ENCODE measurements around the gene NACAD.

The NACAD gene

DNA sequence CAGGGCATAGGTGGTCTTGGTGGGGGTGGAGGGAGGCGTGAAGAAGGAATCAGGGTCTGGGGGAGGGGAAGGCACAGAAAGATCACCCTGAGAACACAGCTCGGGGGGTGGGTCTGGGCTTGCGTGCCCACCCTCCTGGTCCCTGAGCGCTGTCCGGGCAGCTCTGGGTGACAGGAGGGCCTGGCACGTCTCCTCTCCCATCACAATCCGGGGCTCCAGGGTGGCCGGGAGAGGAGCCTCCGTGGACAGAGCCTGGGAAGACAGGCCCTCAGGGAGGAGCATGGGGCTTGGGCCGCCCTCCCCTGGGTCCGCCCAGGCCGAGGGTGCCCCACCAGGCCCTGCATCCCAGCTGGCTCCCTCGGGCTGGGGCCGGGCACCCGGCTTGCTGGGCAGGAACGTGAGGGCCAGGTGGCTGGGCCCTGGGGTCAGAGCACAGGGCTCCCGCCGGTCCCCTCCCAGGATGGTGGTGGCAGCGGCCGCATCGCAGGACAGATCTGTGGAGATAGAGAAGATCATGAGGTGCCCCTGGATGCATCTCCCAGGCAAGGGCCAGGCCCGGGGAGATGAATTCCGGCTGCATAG lies 3.1 kb downstream of the NACAD start:
- H3K27ac ChIP-seq: no peak overlapping the region
- TF ChIP-seq CTCF (conservative IDR thresholded peaks at IDR 0.05): no peak

- H3K27ac ChIP-seq: no peak overlapping the region
- TF ChIP-seq CTCF (conservative IDR thresholded peaks at IDR 0.05): no peak
Observed at GRCh38 chr7:45084901-45085618, 3.7 kb downstream of the NACAD start.

- H3K27ac ChIP-seq: no peak overlapping the region
- no peak for TF ChIP-seq CTCF (conservative IDR thresholded peaks at IDR 0.05)
Observed at GRCh38 chr7:45084336-45084735, 4.4 kb downstream of the NACAD start.

- TF ChIP-seq CTCF (conservative IDR thresholded peaks at IDR 0.05): no peak
- H3K27ac ChIP-seq: peak overlapping the region; percentile 3; the same call in 1 of the 2 replicates
Observed at GRCh38 chr7:45082831-45083331, 5.9 kb downstream of the NACAD start.

GRCh38 chr7:45082031-45082830 lies 6.5 kb downstream of the NACAD start:
- peak overlapping the region; percentile 3; the same call in 1 of the 2 replicates for H3K27ac ChIP-seq
- no peak for TF ChIP-seq CTCF (conservative IDR thresholded peaks at IDR 0.05)

DNA sequence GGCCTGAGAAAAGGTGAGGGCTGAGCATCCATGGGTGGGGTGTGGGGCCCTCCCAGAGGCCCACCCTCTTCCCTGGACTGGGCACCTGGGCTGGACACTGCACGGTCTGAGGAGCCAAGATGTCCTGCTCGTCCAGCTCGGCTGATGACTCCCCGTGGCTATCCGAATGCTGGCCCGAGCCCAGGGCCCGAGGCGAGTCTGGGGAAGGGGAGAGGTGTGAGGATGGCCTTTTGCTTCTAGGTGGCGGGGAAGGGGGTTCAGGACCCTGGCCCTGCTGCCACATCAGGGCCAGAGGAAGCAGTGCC lies 7.1 kb downstream of the NACAD start:
- TF ChIP-seq CTCF (conservative IDR thresholded peaks at IDR 0.05): no peak

DNA sequence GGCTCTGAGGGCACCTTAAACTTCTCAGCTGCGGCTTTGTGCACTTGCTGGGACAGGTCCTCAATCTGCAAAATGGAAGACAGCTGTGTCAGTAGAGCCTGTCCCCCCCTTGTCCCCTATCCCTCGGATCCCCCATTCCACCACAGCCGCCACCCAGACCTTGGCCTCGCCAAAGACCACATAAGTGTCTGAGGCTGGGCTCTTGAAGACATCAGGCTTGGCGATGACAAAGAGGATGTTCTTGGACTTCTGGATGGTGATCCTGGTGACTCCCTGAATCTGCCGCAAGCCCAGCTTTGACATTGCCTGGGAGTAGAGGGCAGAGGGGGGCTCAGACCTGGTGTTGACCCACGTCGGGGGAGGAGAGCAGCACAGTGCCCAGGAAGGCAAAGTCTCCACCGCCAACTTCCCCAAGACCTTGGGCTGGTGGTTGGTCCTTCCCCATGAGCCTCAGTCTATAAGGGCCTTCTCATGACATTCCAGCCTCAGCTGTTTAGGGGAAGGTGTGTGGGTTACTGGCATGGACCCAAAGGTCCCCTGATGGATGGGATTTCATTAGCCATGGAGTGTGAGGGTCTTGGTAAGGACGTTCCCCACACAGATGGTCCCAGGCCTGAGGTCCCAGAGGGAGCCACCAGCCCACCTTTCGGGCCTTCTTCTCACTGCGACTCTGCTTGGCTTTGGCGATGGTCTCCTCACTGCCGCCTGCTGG lies 7.7 kb downstream of the NACAD start:
- TF ChIP-seq CTCF (conservative IDR thresholded peaks at IDR 0.05): no peak
- no peak overlapping the region for H3K27ac ChIP-seq

More for the DNA sequence above, 7.1 kb downstream of the NACAD start:
- H3K27ac ChIP-seq: no peak overlapping the region

Measured in VCaP (cell line).